SK-N-DZ (cell line): ENCODE results near the gene UBA5. TPM values are rescaled to one million over a fixed set of nuclear protein-coding genes. Genes with fewer than 3 reads are reported as not detected.
A peak's percentile ranks its signal among the peaks of the same experiment; 100 is the strongest.
"Not testable (repeated sequence)": the region's sequence is repeated elsewhere in the genome, so short reads cannot be mapped to it uniquely, and the experiment has no call there.

Source experiments
- DNase-seq: peaks from one replicate; pipeline ENCODE4 v3.0.0-alpha.2; 2015; ENCODE audit warnings: low spot score
- polyA plus RNA-seq, 2 experiments: library from polyadenylated mRNA; depleted of rRNA; stranded (reverse); fragments of >200 nt; gene quantifications; 2 replicates each; pipeline ENCODE4 v1.2.3, GENCODE V29; 2014

Gene UBA5
- 27.1 and 28.8 TPM in 2 replicates for polyA plus RNA-seq (2014; cell fraction: cytosol; rRNA removed)
- polyA plus RNA-seq (2014; cell fraction: nucleus; rRNA removed), result 65.5 and 82.8 TPM in 2 replicates

- DNase-seq, result peak; percentile 79
These were observed at the start of gene UBA5 for GRCh38 chr3:132660052-132660810. Gene UBA5, plus strand, starts transcription at chr3:132660329. Its CDS starts 209 bp downstream, at chr3:132660538.

DNA sequence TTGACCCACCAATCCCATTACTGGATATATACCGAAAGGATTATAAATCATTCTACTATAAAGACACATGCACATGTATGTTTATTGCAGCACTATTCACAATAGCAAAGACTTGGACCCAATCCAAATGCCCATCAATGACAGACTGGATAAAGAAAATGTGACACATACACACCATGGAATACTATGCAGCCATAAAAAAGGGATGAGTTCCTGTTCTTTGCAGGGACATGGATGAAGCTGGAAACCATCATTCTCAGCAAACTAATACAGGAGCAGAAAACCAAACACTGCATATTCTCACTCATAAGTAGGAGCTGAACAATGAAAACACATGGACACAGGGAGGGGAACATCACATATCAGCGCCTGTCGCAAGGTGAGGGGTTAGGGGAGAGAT is 44.8 kb upstream of the UBA5 start:
- DNase-seq, result not testable (repeated sequence)

DNA sequence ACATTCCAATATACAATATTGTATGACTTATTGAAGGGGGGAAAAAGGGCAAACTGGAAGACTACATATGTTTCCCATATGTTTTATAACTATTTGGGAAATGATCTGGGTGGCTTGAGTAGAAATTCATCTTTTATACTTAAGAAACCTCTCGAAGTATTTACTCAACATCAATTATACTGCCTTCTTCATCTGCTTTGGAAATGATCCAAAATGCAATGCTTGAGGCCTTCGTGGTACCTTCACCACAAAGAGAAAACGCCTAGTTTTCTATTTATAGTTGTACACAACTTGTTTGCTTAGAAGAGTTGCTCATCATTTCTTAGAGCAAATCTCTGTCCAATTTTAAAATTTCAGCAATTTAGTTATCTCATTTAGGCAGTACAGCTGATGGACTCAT is 44.2 kb upstream of the UBA5 start:
- DNase-seq, result no peak

DNA sequence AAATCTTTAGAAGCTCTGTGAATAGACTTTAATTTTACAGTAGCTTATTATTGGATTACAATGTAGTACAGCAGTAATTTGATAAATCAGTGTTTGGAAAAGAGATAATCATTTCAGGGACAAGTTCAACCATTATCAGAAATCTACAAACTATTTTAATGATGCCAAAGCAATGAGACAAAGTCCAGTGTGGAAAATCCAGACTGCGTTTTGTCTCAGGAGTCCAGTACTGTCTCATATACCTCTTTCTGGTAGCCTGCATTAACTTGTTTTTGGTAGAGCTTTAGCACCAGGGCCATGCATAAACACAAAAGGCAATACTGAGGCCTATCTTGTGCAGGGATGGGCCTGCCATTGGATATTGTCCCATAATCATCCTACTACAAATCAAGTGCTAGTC is 43.3 kb upstream of the UBA5 start:
- DNase-seq, result no peak

- no peak for DNase-seq
These were observed 38.0 kb upstream of the UBA5 start for GRCh38 chr3:132622148-132622547.

DNA sequence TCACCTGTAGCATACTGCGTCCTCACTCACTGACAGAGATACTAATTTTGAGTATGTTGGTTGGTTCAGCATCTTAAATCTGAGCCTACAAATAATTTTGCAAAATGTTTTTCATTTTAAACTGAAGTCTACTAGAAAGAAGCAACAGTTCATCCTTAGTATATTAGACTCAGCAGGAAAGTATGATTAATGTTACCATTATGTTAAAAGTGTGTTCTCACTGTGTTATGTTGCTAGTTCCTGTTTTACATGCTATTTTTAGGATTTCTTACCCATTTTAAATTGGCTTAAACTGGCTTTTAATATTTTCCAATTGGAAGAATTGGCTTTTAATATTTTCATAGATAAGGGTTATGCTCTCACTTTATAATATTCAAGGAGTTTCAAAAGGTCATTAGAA is 37.4 kb upstream of the UBA5 start:
- no peak for DNase-seq

- DNase-seq, result no peak
These were observed 36.5 kb upstream of the UBA5 start for GRCh38 chr3:132623646-132624045.

GRCh38 chr3:132624790-132625189 is 35.3 kb upstream of the UBA5 start:
- DNase-seq, result no peak

- no peak for DNase-seq
These were observed 34.5 kb upstream of the UBA5 start for GRCh38 chr3:132625613-132626012.

DNA sequence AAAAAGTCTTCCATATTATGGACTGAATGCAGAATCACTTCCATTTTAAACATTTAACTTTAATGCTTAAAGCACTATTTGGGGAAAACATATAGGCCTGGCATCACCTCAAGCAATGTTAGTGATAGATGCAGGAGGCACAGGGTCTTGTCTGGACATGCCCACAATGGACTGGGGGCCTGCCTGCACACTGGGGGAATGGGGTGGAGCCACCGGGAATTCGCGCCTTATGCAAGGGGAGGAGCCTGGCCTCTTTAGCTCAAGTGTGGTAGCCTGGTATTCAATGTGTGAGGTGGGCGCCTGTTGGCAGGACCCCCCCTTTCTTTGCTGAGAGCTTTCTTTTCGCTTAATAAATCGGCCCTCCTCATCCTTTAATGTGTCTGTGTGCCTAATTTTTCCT is 33.2 kb upstream of the UBA5 start:
- no peak for DNase-seq

GRCh38 chr3:132628157-132628556 is 32.0 kb upstream of the UBA5 start:
- DNase-seq, result no peak

- DNase-seq, result no peak
These were observed 30.2 kb upstream of the UBA5 start for GRCh38 chr3:132629928-132630327.

- no peak for DNase-seq
These were observed 29.5 kb upstream of the UBA5 start for GRCh38 chr3:132630612-132631011.

GRCh38 chr3:132635052-132635451 is 25.1 kb upstream of the UBA5 start:
- DNase-seq, result no peak

GRCh38 chr3:132637590-132637989 is 22.5 kb upstream of the UBA5 start:
- no peak for DNase-seq

GRCh38 chr3:132638706-132639105 is 21.4 kb upstream of the UBA5 start:
- no peak for DNase-seq

GRCh38 chr3:132641427-132641826 is 18.7 kb upstream of the UBA5 start:
- not testable (repeated sequence) for DNase-seq

DNA sequence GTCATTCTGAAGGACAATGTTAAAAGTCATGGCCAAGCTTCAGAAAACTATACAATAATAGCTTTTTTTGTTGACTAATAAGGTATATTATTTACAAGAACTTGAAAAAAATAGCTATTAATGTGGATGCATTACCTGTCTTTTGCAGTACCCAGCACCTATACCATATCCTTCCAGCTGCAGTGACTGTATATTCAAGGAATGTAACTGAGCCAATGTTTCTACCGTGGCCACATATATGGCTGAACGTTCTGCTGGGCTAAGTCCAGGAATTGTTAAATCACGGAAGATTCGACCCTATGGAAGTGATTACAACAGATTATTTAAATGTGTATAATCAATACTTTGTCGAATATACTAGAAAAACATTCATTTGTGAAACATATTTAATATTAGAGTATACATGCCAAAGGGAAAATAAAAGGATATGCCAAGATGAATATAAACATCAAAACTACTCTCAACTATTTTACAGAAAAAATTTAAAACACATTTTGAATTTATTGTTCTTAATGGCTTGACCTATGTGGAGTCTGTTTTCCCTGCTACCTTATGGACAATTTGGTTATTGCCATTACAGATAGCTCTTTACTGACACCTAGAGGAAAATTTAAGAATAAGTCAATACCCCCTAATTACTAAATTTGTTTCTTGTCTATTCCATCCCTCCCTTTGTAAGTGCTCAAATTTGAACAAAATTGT is 18.1 kb upstream of the UBA5 start:
- DNase-seq, result peak; percentile 51

GRCh38 chr3:132642539-132642847 is 17.6 kb upstream of the UBA5 start:
- no peak for DNase-seq

GRCh38 chr3:132643366-132643765 is 16.8 kb upstream of the UBA5 start:
- DNase-seq, result no peak

DNA sequence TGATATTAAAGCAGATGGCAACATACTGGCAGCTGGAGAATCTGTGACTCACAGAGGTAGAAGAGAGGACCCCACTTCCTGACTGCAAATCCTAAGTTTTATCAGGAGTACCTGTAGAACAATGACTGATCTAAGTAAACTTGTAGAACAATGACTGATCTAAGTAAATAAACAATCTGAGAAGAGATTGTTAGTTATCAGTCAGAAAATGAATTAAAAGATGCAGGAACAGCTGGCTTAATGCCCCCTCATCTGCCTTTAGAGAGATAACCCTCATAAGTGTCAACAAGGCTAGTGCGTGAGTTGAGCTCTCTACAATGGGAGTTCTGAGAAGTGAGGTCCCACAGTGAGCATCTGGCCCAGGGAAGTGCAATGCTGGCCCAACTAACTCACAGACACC is 15.1 kb upstream of the UBA5 start:
- DNase-seq, result no peak

- DNase-seq, result no peak
These were observed 10.0 kb upstream of the UBA5 start for GRCh38 chr3:132650153-132650552.

DNA sequence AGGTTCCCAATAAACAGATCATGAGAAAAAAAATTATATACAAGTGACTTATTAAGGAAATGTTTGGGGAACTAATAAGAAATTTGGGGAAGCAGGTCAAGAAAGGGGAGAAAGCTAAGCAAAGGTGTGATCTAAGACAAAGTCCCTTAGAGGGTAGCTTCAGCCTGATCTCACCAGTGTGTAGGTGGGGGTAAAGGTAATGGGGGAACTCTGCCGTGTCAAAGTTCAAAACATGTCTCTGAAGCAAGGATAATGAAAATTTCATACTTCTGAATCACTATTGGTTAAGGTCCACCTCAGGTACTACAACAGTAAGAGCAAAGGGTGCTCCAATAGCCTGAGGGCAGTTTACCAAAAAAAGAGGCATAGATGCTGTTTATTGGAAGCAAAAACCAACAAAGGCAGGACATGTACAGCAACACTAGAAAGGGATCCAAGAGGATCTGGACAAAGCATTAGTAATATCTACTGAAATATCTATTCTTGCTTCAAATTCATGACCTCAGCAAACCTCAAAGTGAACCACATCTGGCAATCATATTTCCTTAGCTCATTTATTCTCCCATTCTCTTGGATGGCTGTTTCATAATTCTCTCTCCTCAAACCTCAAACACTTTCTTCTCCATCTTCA is 7.4 kb upstream of the UBA5 start:
- DNase-seq, result no peak
